ENCODE results near the gene CLDN9. TPM values are rescaled to one million over a fixed set of nuclear protein-coding genes. Genes with fewer than 3 reads are reported as not detected.

Gene CLDN9
- total and polyA plus RNA-seq, 7 donors = 0.28 TPM; not detected in 6

- Histone ChIP-seq H3K27me3 (peaks cover 7 to 29% (median 9%) of the 10 kb centered on the region in 3 donors), H3K36me3 (no peaks in the 10 kb centered on the region), H3K4me1 (peaks cover 0 to 15% (median 13%) of the 10 kb centered on the region in 4 donors), H3K9me3 (no peaks in the 10 kb centered on the region), H3K27ac (no peak overlapping the region), H3K4me3 (no peak overlapping the region)
- WGBS, 2 donors = 86 to 94% methylated on average over 7 of the region's 7 CpGs
- TF ChIP-seq EP300 (IDR thresholded peaks at IDR 0.05) (no peak), CTCF (IDR thresholded peaks at IDR 0.05) (no peak), POLR2A (IDR thresholded peaks at IDR 0.05) (no peak), POLR2AphosphoS5 (IDR thresholded peaks at IDR 0.05) (no peak)
- no peak for DNase-seq
- intact Hi-C loops (cut with DNase I) = no loop called here
These were observed 36.5 kb upstream of the CLDN9 start for GRCh38 chr16:2976201-2976600.

- WGBS, 2 donors = 71 to 89% methylated on average over 15 of the region's 15 CpGs
- Histone ChIP-seq H3K27me3 (peaks cover 7 to 28% (median 9%) of the 10 kb centered on the region in 3 donors), H3K9me3 (no peaks in the 10 kb centered on the region), H3K4me1 (peaks cover 0 to 18% (median 15%) of the 10 kb centered on the region in 4 donors), H3K27ac (no peak overlapping the region), H3K36me3 (no peaks in the 10 kb centered on the region), H3K4me3 (no peak overlapping the region)
- TF ChIP-seq CTCF (IDR thresholded peaks at IDR 0.05) (no peak), EP300 (IDR thresholded peaks at IDR 0.05) (no peak), POLR2A (IDR thresholded peaks at IDR 0.05) (no peak), POLR2AphosphoS5 (IDR thresholded peaks at IDR 0.05) (no peak)
- intact Hi-C loops (cut with DNase I) = no loop called here
- no peak for DNase-seq
These were observed 36.0 kb upstream of the CLDN9 start for GRCh38 chr16:2976673-2977072.

GRCh38 chr16:2977440-2977839, 35.3 kb upstream of the CLDN9 start:
- H3K27ac ChIP-seq = no peak overlapping the region
- intact Hi-C loops (cut with DNase I) = no loop called here
- H3K4me3 ChIP-seq = no peak overlapping the region
- no peak for DNase-seq
- 19 to 72% methylated on average over 6 of the region's 6 CpGs for WGBS, 2 donors
- no peak for TF ChIP-seq EP300 (IDR thresholded peaks at IDR 0.05)
- TF ChIP-seq POLR2AphosphoS5 (IDR thresholded peaks at IDR 0.05) = no peak
- TF ChIP-seq POLR2A (IDR thresholded peaks at IDR 0.05) = no peak
- no peak for TF ChIP-seq CTCF (IDR thresholded peaks at IDR 0.05)
- H3K27me3 ChIP-seq = peaks cover 7 to 28% (median 9%) of the 10 kb centered on the region in 3 donors
- no peaks in the 10 kb centered on the region for H3K9me3 ChIP-seq
- H3K36me3 ChIP-seq = no peaks in the 10 kb centered on the region
- H3K4me1 ChIP-seq = peaks cover 0 to 18% (median 15%) of the 10 kb centered on the region in 4 donors

- 2 to 8% methylated on average over 43 of the region's 43 CpGs for WGBS, 2 donors
- H3K4me1 ChIP-seq = peaks cover 0 to 27% (median 23%) of the 10 kb centered on the region in 4 donors
- H3K27ac ChIP-seq = no peak overlapping the region
- H3K9me3 ChIP-seq = no peaks in the 10 kb centered on the region
- intact Hi-C loops (cut with DNase I) = loop anchor here (5.0 kb wide), 1 partner anchor 52 kb away; no protein-coding TSS in a partner anchor
- TF ChIP-seq CTCF (IDR thresholded peaks at IDR 0.05) (no peak), EP300 (IDR thresholded peaks at IDR 0.05) (no peak), POLR2A (IDR thresholded peaks at IDR 0.05) (no peak), POLR2AphosphoS5 (IDR thresholded peaks at IDR 0.05) (no peak)
- H3K4me3 ChIP-seq = peak overlapping the region; percentile 65 to 90 (median 72)
- DNase-seq = no peak
- peaks cover 7 to 28% (median 9%) of the 10 kb centered on the region in 3 donors for H3K27me3 ChIP-seq
- no peaks in the 10 kb centered on the region for H3K36me3 ChIP-seq
These were observed 33.0 kb upstream of the CLDN9 start for GRCh38 chr16:2979669-2980226.

All from sigmoid colon (tissue), 7 donors.